Smooth muscle cell (in vitro differentiated cells): ENCODE data around the gene POLD3. TPM values are rescaled to one million over a fixed set of nuclear protein-coding genes. Genes with fewer than 3 reads are reported as not detected.
A peak's percentile ranks its signal among the peaks of the same experiment; 100 is the strongest.

Experiments
- DNase-seq: peaks from one replicate; lab custom pipeline; 2025; ENCODE audit not compliant: unreplicated experiment; lab: John Stamatoyannopoulos, UW
- H2AFZ ChIP-seq: fragments of 200-600 bp; sonication (generic); 2 replicates; pipeline ENCODE4 v1.6.0; 2016; ENCODE audit warnings: antibody characterized with exemption, low read depth, mild to moderate bottlenecking
- H3F3A ChIP-seq: fragments of 200-600 bp; sonication (generic); 2 replicates; pipeline ENCODE4 v1.6.0; 2017; ENCODE audit warnings: antibody characterized with exemption, low read depth
- H3K27ac ChIP-seq: fragments of 200-600 bp; sonication (generic); 2 replicates; pipeline ENCODE4 v1.5.1; 2016; ENCODE audit warnings: low read depth, mild to moderate bottlenecking
- H3K27me3 ChIP-seq: fragments of 200-600 bp; sonication (generic); 2 replicates; pipeline ENCODE4 v1.6.1; 2016; ENCODE audit warnings: low read depth, mild to moderate bottlenecking
- H3K36me3 ChIP-seq: fragments of 200-600 bp; sonication (generic); 2 replicates; pipeline ENCODE4 v1.5.1; 2016; ENCODE audit warnings: low read depth
- H3K4me1 ChIP-seq: fragments of 200-600 bp; sonication (generic); 2 replicates; pipeline ENCODE4 v1.5.1; 2016; ENCODE audit warnings: low read depth
- H3K4me2 ChIP-seq: fragments of 200-600 bp; sonication (generic); 2 replicates; pipeline ENCODE4 v1.6.0; 2016; ENCODE audit warnings: mild to moderate bottlenecking
- H3K4me3 ChIP-seq: fragments of 200-600 bp; sonication (generic); 2 replicates; pipeline ENCODE4 v1.5.1; 2016; ENCODE audit warnings: mild to moderate bottlenecking
- H3K79me2 ChIP-seq: fragments of 200-600 bp; sonication (generic); 2 replicates; pipeline ENCODE4 v1.6.0; 2016; ENCODE audit warnings: low read depth, mild to moderate bottlenecking
- H3K9ac ChIP-seq: fragments of 200-600 bp; sonication (generic); 2 replicates; pipeline ENCODE4 v1.6.0; 2016; ENCODE audit warnings: low read depth
- H3K9me3 ChIP-seq: fragments of 200-600 bp; sonication (generic); replicated peaks from 2 replicates; pipeline ENCODE4 v1.5.1; 2016; ENCODE audit warnings: low read depth
- H4K20me1 ChIP-seq: fragments of 200-600 bp; sonication (generic); 2 replicates; pipeline ENCODE4 v1.6.0; 2016; ENCODE audit warnings: low read depth
- CTCF ChIP-seq: fragments of 200-600 bp; sonication (generic); IDR thresholded peaks from 2 replicates; pipeline ENCODE4 v1.5.1; 2017; ENCODE audit warnings: borderline replicate concordance, mild to moderate bottlenecking, antibody characterized with exemption; ENCODE audit not compliant: insufficient read depth, poor library complexity, severe bottlenecking
- WGBS: methylation state at CpG from one replicate; pipeline ENCODE4 v1.1.7; 2016; ENCODE audit warnings: low lambda C conversion rate; 5-methylcytosine and 5-hydroxymethylcytosine counted together
- polyA plus RNA-seq: library from polyadenylated mRNA; unstranded; fragments of >200 nt; fragmentation: Nextera tagmentation; extraction: Ambion mirVana; gene quantifications from 2 replicates; pipeline ENCODE4 v1.2.1, GENCODE V29; 2016
- total RNA-seq: library from RNA; depleted of rRNA; stranded (reverse); fragments of >200 nt; gene quantifications from 2 replicates; pipeline ENCODE4 v1.2.3, GENCODE V29; 2014

The POLD3 gene
- total and polyA plus RNA-seq, 2 experiments from 2014 or later: 21.0 to 33.9 TPM

GRCh38 chr11:74670171-74670570, 77.8 kb downstream of the POLD3 start:
- H3K79me2 ChIP-seq: no peaks in the 10 kb centered on the region
- no peak for DNase-seq
- H3K9me3 ChIP-seq: no peaks in the 10 kb centered on the region
- WGBS: 97% methylated on average over 7 of the region's 7 CpGs
- no peak overlapping the region for H3K9ac ChIP-seq
- TF ChIP-seq CTCF: no peak
- peaks cover 9% of the 10 kb centered on the region for H3F3A ChIP-seq
- H3K36me3 ChIP-seq: no peaks in the 10 kb centered on the region
- peaks cover 5% of the 10 kb centered on the region for H3K4me1 ChIP-seq
- H4K20me1 ChIP-seq: no peaks in the 10 kb centered on the region
- H3K27me3 ChIP-seq: no peaks in the 10 kb centered on the region
- H2AFZ ChIP-seq: no peak overlapping the region
- no peak overlapping the region for H3K27ac ChIP-seq
- no peak overlapping the region for H3K4me2 ChIP-seq
- H3K4me3 ChIP-seq: no peak overlapping the region

GRCh38 chr11:74671520-74672196, 79.3 kb downstream of the POLD3 start:
- 71% methylated on average over 10 of the region's 10 CpGs for WGBS
- DNase-seq: no peak
- no peaks in the 10 kb centered on the region for H4K20me1 ChIP-seq
- peak overlapping the region; percentile 87 for H3K9ac ChIP-seq
- peaks cover 14% of the 10 kb centered on the region for H3F3A ChIP-seq
- H3K79me2 ChIP-seq: no peaks in the 10 kb centered on the region
- peak overlapping the region; percentile 26 for H3K4me2 ChIP-seq
- H3K4me1 ChIP-seq: peaks cover 15% of the 10 kb centered on the region
- H3K27ac ChIP-seq: peak overlapping the region; percentile 99
- TF ChIP-seq CTCF: no peak
- H3K27me3 ChIP-seq: no peaks in the 10 kb centered on the region
- no peak overlapping the region for H2AFZ ChIP-seq
- no peaks in the 10 kb centered on the region for H3K36me3 ChIP-seq
- no peaks in the 10 kb centered on the region for H3K9me3 ChIP-seq
- no peak overlapping the region for H3K4me3 ChIP-seq

- Histone ChIP-seq H4K20me1 (no peaks in the 10 kb centered on the region), H3K27ac (peak overlapping the region; percentile 99), H3F3A (peaks cover 14% of the 10 kb centered on the region), H3K4me3 (no peak overlapping the region), H3K36me3 (no peaks in the 10 kb centered on the region), H3K9me3 (no peaks in the 10 kb centered on the region), H3K4me1 (peaks cover 15% of the 10 kb centered on the region), H3K27me3 (no peaks in the 10 kb centered on the region), H3K4me2 (peak overlapping the region; percentile 26), H3K9ac (peak overlapping the region; percentile 87), H3K79me2 (no peaks in the 10 kb centered on the region), H2AFZ (no peak overlapping the region)
- no peak for TF ChIP-seq CTCF
- no peak for DNase-seq
- WGBS: 51% methylated on average over 4 of the region's 4 CpGs
These were observed 80.1 kb downstream of the POLD3 start for GRCh38 chr11:74672332-74672955.
